SK-N-DZ (cell line): ENCODE results near the gene RNF186.
"Not testable (repeated sequence)": the region's sequence is repeated elsewhere in the genome, so short reads cannot be mapped to it uniquely, and the experiment has no call there.

ENCODE experiments used
- DNase-seq: peaks from one replicate; pipeline ENCODE4 v3.0.0-alpha.2; 2015; ENCODE audit warnings: low spot score

RNF186 gene

DNA sequence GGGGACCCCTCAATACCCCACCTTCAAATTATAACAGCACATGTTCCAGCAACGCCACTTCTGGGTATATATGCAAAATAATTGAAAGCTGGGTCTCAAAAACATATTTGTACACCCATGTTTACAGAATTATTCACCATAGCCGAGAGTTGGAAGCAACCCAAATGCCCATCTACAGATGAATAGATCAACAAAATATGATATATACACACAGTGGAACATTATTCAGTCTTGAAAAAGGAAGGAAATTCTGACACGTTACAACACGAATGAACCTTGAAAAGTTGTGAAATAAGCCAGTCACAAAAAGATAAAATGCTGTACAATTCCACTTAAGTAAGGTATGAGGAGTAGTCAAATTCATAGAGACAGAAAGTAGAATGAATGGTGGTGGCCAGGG lies 20.5 kb downstream of the RNF186 start:
- DNase-seq, result no peak

DNA sequence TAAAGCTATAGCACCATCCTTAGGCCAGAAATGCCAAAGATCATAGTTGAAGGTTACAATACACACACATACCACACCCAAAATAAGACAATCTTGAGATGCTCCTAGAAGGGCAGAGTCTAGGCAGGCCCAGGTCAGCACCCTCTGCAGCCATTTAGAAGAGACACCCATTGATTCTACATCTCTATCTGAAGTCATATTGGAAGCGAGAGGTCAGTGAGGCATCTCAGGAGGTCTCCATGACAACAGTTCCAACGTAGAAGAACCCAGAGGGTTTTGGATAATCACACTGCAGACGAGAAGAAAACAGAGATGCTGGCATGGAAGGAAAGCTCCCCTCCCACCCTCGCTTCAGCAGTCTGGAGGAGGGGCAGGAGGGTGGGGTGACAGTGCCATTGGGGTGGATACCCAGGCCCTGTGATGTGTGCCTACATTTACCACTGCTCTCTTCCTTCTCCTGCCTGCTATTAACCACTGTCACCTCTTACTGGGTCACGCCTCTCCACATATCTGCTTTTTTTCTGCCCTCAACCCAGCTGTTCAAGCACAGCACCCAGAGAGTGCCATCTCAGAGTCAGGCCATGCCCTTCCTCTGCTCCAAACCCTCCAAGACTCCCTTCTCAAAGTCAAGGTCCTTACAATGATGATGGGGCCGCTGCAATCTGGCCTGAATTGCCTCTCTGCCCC lies 21.6 kb downstream of the RNF186 start:
- DNase-seq, result no peak

DNA sequence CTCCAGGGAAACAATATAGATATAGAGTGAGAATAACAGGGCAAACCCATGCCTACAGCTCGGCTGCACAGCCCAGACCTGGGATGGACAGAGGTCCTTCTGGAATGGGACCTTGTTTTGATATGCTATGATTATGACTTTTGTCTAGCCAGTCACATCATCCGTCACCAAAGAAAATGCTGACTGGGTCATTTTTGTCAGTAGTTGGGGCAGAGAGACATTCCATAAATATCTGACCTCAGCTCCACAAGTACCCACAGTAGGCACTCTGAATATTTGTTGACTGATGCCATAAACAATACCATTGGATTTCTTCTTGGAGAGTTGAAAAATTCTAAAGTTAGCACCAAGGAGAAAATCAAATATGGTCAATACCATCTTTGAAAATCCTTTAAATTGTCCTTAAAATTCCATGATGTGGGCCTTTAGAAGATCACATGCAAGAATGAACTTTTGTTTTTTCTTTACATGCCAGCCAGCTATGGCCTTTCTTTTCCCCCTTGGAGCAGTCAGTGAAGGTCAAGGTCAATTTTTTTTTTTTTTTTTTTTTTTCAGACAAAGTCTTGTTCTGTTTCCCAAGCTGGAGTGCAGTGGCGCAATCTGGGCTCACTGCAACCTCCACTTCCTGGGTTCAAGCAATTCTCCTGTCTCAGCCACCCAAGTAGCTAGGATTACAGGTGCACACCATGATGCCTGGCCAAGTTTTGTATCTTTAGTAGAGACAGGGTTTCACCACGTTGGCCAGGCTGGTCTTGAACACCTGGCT lies 22.7 kb downstream of the RNF186 start:
- DNase-seq, result no peak

DNA sequence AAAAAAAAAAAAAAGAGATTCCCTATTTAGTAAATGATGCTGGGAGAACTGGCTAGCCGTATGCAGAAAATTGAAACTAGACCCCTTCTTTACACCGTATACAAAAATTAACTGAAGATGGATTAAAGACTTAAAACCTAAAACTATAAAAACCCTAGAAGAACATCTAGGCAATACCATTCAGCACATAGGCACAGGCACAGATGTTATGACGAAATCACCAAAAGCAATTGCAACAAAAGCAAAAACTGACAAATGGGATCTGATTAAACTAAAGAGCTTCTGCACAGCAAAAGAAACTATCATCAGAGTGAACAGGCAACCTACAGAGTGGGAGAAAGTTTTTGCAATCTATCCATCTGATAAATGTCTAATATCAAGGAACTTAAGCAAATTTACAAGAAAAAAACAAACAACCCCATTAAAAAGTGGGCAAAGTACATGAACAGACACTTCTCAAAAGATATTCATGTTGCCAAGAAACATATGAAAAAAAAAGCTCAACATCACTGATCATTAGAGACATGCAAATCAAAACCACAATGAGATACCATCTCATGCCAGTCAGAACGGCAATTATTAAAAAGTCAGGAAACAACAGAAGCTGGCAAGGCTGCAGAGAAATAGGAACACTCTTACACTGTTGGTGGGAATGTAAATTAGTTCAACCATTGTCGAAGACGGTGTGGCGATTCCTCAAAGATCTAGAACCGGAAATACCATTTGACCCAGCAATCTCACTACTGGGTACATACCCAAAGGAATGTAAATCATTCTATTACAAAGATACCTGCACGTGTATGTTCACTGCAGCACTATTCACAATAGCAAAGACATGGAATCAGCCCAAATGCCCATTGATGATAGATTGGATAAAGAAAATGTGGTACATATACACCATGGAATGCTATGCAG lies 24.8 kb downstream of the RNF186 start:
- DNase-seq, result not testable (repeated sequence)

DNA sequence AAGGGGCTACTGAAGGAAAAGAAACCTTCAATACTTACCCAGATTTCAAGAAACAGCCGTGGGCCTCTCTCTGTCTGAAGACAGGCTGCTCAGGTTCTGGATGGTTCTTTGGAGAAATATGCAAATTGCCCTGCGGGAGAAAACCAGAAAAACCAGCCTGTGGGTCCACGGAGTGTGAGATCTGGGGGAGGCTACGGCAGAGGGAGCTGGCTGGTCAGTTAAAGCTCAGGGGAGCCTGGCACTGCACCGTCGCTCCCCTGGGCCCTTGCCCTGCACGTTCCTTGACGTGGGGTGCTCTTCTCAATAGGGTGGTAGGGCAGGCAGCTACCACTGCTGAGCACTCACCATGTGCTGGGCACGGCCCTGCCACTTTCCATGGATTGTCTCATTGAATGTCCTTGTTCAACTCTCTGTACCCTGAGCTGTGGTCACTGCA lies 28.1 kb downstream of the RNF186 start:
- no peak for DNase-seq

DNA sequence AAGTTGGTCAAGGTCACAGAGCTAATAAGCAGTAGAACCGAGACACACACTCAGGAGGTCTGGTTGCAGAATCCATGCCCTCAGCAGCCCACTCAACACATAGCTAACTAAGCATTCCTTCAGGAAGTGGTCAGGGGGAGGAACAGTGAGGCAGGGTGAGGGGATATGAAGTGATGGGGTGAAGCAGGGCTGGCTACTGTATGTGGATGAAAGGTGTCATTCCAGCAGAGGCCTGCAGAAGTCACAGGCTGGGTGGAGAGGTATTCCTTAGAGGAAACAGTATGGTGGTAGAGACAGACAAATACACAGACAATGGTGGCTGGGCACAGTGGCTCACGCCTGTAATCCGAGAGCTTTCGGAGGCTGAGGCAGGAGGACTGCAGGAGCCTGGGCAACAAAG lies 29.4 kb downstream of the RNF186 start:
- no peak for DNase-seq

DNA sequence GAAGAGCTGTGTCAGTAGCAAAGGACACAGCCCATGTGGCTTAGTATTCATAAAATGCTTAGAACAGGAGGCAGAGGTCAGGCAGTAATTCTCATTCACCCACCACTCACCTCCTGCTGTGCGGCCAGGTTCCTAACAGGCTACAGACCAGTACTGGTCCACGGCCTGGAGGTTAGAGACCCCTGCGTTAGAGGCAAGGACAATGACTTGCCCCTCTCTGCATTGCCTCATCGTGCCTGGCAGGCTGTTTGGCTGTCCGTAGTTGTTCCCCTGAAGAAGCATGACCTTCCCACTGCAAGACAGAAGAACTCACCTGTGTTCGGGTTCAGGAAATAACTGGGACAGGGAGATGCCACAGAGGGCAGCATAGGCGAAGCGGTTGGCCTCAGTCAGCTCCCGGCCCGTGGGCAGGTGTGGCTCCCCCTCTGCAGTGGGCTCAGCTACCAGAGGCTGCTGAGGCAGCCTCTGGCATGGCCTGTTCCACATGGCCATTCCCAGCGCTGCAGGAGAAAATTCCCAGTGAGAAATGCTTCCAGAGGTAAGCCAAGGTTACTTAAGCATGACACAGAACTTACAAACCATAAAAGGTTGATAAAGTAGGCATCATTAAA lies 34.7 kb downstream of the RNF186 start:
- no peak for DNase-seq

DNA sequence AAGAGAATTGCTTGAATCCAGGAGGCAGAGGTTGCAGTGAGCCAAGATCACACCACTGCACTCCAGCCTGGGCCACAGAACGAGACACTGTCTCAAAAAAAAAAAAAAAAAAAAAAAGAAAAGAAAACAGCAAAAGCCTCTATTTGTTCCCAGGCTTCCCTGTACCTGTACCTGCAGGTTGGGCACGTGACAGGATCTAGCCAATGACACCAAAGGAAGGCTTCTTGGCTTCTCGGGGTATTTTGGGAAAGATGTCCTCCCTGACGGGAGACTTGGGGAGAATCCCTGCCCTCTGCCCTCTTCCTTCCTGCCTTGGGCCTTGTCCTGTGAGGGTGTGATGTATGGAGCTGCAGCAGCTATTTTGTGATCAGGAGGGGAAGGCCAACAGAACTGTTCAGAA lies 38.1 kb downstream of the RNF186 start:
- DNase-seq, result no peak

DNA sequence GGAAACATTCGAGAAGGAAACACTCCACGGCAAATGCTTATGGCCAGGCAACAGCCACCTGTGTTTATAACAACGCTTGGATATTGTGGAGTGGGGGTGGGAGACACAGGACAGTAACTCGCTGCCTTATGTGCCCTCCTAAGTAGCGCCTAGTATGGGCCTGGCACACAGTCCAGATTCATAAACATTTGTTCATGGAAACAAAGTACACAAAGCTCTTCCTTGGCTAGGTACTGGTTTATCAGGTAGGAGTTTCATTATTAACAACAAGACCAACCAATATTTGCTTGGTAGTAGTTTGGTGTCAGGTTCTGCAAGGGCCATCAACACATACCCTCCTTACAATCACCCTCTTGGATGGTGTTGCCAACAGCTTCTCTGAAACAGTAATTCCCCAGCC lies 38.8 kb downstream of the RNF186 start:
- DNase-seq, result no peak

DNA sequence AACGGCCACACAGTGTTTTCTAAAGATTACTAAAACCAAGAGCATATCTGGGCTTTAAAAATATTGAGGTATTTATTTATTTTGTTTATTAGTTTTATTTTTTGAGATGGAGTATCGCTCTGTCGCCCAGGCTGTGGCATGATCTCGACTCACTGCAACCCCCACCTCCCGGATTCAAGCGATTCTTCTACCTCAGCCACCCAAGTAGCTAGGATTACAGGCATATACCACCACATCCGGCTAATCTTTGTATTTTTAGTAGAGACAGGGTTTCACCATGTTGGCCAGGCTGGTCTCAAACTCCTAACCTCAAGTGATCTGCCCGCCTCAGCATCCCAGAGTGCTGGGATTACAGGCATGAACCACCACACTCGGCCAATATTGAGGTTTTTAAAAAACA lies 39.3 kb downstream of the RNF186 start:
- no peak for DNase-seq

DNA sequence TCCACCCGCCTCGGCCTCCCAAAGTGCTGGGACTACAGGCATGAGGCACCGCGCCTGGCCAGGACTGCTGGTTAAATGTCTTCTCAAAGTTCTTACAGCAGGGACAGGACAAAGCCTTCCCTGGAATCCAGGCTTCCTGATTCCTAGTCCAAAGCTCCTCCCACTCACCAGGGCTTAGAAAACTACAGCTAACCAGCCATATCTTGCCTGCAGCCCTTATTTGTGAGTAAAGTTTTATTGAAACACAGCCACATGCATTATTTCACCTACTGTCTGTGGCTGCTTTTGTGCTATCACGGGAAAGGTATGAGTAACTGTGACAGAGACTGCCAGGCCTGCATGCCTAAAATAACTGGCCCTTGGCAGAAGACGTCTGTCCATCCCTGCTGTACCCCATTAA lies 39.8 kb downstream of the RNF186 start:
- no peak for DNase-seq

DNA sequence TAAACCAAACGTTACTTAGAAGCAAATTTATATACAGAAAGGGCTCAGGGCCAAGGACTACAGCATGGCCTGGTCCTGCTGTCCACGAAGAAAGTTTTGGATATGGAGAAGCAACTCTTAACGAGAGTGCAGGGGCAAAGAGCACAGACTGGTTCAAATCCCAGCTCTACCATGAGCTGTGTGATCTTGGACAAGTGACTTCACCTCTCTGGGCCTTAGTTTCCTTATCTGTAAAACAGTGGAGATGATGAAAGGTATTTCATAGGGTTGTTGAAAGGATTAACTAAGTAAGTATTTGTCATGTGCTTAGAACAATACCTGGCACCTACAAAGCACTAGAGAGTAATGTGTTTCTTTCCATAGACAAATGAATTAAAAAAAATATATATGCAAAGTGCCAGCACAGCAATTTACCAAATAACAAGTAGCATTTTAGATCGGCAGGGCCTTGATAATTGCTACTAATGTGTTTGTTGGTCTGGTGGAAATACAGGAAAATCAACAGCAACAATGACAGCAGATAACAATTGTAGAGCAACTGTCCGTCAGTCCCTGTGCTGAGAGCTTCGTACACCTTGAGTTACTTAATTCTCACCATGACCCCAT lies 40.8 kb downstream of the RNF186 start:
- DNase-seq, result no peak

DNA sequence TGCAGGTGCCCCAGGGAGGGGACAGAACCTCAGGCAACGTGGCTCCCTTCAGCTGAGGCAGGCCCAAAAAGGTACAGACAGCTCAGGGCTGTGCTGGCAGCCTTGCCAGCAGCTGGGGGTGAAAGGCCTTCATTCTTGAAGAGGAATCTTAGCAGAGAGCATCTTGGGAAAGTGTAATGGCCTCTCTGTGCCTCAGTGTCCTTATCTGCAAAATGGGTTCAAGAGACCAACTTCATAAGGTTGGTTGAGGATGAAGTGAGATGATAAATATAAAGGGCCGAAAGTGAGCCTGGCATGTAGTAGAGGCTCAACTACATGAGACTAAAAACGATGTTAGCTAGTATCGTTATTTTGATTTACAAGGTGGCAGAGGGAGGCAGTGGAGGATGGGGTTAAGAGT lies 41.6 kb downstream of the RNF186 start:
- DNase-seq, result no peak

DNA sequence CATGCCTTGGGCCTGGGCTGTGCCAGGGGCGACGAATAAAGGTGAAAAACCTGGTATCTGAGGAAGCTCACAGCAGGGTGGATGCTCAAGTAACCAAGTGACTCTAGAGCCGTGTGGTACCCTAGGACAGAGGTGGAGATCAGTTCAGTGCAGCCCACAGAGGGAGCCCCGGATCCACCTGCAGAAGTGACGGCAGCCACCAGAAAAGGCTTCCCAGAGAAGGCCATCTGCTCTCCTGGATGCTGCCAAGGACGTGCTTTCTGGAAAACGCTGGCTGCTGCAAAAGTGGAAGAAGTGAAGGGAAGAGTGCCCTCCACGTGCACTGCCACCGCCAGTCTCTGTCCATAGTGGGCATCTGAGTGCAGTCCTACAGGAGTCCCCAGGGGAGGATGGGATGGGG lies 43.0 kb downstream of the RNF186 start:
- DNase-seq, result no peak

DNA sequence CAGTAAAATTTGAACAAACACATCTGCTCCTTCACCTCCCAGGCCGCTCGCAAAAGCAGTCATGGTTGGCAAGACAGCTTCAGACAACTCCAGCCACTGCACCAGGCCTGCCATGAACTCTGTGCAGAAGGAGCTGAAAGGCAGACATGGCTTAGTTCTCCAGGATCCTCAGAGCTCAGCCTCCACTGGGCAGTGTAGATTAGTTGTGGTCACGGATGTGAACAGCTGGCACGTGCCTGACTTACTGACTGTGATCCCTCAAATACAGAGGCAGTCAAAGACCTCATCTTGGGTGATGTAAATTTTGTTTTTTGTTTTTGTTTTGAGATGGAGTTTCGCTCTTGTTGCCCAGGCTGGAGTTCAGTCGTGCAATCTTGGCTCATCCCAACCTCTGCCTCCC lies 43.7 kb downstream of the RNF186 start:
- no peak for DNase-seq

DNA sequence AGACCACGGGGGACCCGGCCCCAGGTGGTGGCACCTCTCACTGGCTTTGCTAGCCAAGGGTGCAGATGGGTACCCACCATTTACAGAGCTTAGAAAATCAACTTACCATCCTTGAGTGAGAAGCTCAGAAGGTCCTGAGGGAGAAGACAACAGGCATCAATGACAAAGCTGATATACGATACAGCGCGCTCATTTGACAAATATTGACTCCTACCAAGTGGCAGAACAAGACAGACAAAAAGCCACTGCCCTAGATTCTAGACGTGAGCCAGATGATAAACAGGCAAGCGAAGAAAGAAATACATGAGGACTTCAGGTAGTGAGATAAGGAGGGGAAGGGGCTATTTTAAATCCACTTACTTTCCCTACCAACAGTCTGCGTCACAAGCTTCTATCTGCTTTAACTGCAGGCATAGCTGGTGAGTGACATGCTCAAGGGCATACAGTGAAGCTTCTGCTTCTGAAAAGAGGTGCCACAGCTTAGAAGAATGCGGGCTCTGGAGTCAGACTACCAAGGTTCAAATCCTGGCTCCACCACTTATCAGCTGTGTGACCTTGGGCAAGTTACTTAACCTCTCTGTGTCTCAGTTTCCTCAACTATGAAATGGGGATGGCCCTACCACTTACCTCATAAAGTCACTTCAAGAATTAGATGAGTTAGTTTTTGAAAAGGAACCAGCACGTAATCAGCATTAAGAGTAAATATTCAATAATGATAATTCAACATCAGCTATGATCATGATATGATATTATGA lies 44.5 kb downstream of the RNF186 start:
- no peak for DNase-seq

DNA sequence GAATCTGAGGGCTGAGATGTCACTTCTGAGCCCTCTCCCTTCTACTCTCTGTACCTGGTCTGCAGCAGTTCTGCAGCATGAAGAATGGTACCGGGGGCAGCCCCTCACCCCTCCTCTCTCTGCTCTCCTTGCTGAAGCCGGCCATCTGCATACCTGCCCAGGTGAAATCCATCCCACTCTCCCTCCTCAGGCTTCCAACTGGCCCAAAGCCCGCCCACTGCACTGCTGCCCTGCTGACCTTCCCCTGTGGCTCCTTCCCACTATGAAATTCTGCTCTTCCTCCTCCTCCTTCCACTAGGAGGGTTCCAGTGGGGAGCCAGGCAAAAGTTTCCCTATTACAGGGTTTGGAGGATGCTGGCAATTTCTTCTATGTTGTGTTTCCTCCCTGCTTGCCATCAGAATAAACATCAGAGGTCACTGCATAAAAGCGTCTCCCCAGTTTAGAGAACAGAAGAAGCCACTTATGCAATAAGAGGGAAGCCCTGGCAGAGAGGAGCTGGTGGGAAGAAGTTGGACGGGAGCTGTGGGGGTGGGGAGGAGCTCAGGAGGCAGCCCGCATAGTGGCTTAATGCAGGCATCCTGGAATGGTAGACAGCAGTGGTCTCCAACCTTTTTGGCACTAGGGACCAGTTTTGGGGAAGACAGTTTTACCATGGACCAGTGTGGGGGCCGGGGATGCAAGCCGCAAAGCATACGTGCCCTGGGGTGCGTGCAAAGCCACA lies 45.7 kb downstream of the RNF186 start:
- no peak for DNase-seq

DNA sequence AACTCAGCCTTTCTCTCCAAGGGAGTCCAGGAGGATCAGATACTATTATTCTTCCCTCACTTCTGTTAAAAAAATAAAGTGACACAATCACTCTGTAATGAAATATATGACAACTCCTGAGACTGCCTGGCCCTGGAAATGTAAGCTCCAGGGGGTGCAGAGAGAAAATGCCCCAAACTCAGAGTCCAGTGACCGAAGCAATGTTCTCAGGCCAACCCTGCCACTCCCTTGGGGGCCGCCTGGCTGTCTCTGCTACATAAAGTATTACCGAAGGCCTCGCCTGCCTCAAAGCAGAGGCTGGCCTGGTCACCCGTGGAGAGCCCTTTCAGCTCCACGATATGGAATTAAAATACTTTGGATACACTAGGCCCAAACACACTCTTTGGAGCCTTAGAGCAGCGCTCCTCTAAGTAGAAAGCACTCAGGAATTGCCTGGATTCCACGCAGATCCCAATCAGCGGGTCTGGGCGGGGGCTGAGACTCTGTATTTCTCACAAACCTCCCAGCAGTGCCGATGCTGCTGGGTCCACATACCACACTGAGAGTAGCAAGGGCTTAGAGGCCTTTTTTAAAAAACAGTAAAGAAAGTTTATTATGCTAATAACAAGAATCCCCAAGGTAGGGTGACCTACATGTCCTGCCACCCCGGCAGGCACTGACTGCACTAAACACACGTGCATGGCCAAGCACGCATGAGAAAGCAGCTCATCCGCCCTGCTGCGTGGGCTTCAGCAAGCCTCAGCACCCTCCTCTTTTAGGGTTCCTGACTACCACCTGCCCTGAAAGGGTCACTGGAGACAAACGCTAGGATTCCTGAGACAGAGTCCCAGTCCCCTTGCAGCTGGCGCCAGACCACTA lies 46.5 kb downstream of the RNF186 start:
- DNase-seq, result no peak

DNA sequence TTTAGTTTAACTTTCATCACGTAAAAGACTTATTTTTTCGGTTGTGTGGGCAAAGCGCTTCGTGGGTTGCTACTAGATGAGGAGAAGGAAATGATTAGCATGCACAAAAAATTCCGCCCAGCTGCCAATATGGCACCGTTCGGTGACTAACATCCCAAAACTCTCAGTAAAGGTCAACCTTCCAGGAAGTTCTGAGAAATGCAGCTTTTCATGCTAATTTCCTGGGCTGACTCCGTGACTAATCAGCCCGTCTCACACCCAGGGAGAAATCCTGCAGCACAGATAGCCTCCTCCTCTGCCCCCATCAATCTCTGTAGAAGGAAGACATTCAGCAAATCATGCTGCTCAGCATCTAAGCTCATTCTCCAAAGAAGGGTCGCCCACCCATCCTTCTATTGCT lies 49.5 kb downstream of the RNF186 start:
- DNase-seq, result no peak
